HepG2 (cell line): ENCODE data around the gene STN1. TPM values are rescaled to one million over a fixed set of nuclear protein-coding genes. Genes with fewer than 3 reads are reported as not detected.

Experiments used
- ATRX ChIP-seq: sonication (generic); formaldehyde crosslinking; IDR thresholded peaks from 2 replicates; pipeline ENCODE4 v1.4.0; 2020; ENCODE audit warnings: missing genetic modification reagents, borderline replicate concordance
- BCL3 ChIP-seq: sonication (generic); formaldehyde crosslinking; IDR thresholded peaks from 2 replicates; pipeline ENCODE4 v1.5.1; 2020; ENCODE audit warnings: mild to moderate bottlenecking, missing genetic modification reagents, moderate library complexity
- GLMP ChIP-seq: sonication (generic); formaldehyde crosslinking; IDR thresholded peaks from 2 replicates; pipeline ENCODE4 v1.9.0; 2021; ENCODE audit warnings: missing genetic modification reagents, mild to moderate bottlenecking, borderline replicate concordance
- NBN ChIP-seq: fragments of 450-650 bp; conservative IDR thresholded peaks from 2 replicates; pipeline ENCODE4 v1.6.1; 2017
- PHF21A ChIP-seq: sonication (generic); formaldehyde crosslinking; IDR thresholded peaks from 2 replicates; pipeline ENCODE4 v1.5.0; 2020; ENCODE audit warnings: mild to moderate bottlenecking, missing genetic modification reagents
- PHF5A ChIP-seq: IDR thresholded peaks from one replicate; pipeline ENCODE4 v1.6.1; 2018; ENCODE audit warnings: low read depth, missing genetic modification reagents; ENCODE audit not compliant: unreplicated experiment
- REL ChIP-seq: sonication (generic); formaldehyde crosslinking; conservative IDR thresholded peaks from 2 replicates; pipeline ENCODE4 v1.8.0; 2022; ENCODE audit warnings: mild to moderate bottlenecking, missing genetic modification reagents, moderate library complexity
- RNF2 ChIP-seq: fragments of 450-650 bp; conservative IDR thresholded peaks from 2 replicates; pipeline ENCODE4 v1.6.1; 2016; ENCODE audit warnings: low read depth
- SALL2 ChIP-seq: sonication (generic); formaldehyde crosslinking; IDR thresholded peaks from 2 replicates; pipeline ENCODE4 v1.8.1; 2023; ENCODE audit warnings: mild to moderate bottlenecking, missing genetic modification reagents, inconsistent platforms
- SMAD3 ChIP-seq: sonication (generic); formaldehyde crosslinking; IDR thresholded peaks from 2 replicates; pipeline ENCODE4 v1.4.0; 2020; ENCODE audit warnings: missing genetic modification reagents
- SP2 ChIP-seq: sonication (generic); formaldehyde crosslinking; IDR thresholded peaks from 2 replicates; pipeline ENCODE4 v1.5.1; 2020; ENCODE audit warnings: mild to moderate bottlenecking, missing genetic modification reagents
- ZFP91 ChIP-seq: sonication (generic); formaldehyde crosslinking; IDR thresholded peaks from 2 replicates; pipeline ENCODE4 v1.9.0; 2022; ENCODE audit warnings: missing genetic modification reagents, mild to moderate bottlenecking, borderline replicate concordance
- ZNF235 ChIP-seq: sonication (generic); formaldehyde crosslinking; IDR thresholded peaks from 2 replicates; pipeline ENCODE4 v1.8.1; 2023; ENCODE audit warnings: mild to moderate bottlenecking, missing genetic modification reagents, borderline replicate concordance
- ZNF570 ChIP-seq: sonication (generic); formaldehyde crosslinking; IDR thresholded peaks from 2 replicates; pipeline ENCODE4 v1.4.0; 2020; ENCODE audit warnings: mild to moderate bottlenecking, missing genetic modification reagents, borderline replicate concordance
- ZNF713 ChIP-seq: sonication (generic); formaldehyde crosslinking; IDR thresholded peaks from 2 replicates; pipeline ENCODE4 v1.4.0; 2020; ENCODE audit warnings: mild to moderate bottlenecking, missing genetic modification reagents
- polyA plus RNA-seq, 8 experiments: library from polyadenylated mRNA; depleted of rRNA in 3 of 8; stranded (reverse) in 7 of 8; unstranded in 1 of 8; fragments of >200 nt; fragmentation: Illumina TruSeq in 4 of 8; extraction: Trizol in 4 of 8; gene quantifications; 2 replicates each; pipeline versions ENCODE4 v1.2.1 to v1.2.3, GENCODE V29; 2011 to 2016; ENCODE audit warnings: low read depth in 4 of 8, missing spikeins in 1 of 8, mixed read lengths in 1 of 8; ENCODE audit not compliant: insufficient read depth in 1 of 8
- total RNA-seq, 5 experiments: library from RNA; depleted of rRNA; stranded (reverse); fragments of >200 nt; fragmentation: Illumina TruSeq; extraction: Trizol; gene quantifications; 2 replicates each; pipeline ENCODE4 v1.2.3, GENCODE V29; 2016; ENCODE audit warnings: low read depth in 1 of 5
- TF ChIP-seq, protein P1 (sequence below): sonication (generic); formaldehyde crosslinking; IDR thresholded peaks from 2 replicates; pipeline ENCODE4 v1.5.1; 2020; ENCODE audit warnings: mild to moderate bottlenecking, missing genetic modification reagents, borderline replicate concordance
- TF ChIP-seq, protein P2 (sequence below): sonication (generic); IDR thresholded peaks from 2 replicates; pipeline ENCODE4 v1.6.1; 2016; ENCODE audit warnings: low read depth, borderline replicate concordance
- TF ChIP-seq, protein P3 (sequence below): sonication (generic); formaldehyde crosslinking; IDR thresholded peaks from 2 replicates; pipeline ENCODE4 v1.4.0; 2020; ENCODE audit warnings: mild to moderate bottlenecking, missing genetic modification reagents

STN1 gene
- total and polyA plus RNA-seq, 2 of the 13 experiments (the other 11 are each of a cell fraction or from before 2014, with no cell fraction given), result 17.6 to 22.7 TPM

- TF ChIP-seq, protein P1, sequence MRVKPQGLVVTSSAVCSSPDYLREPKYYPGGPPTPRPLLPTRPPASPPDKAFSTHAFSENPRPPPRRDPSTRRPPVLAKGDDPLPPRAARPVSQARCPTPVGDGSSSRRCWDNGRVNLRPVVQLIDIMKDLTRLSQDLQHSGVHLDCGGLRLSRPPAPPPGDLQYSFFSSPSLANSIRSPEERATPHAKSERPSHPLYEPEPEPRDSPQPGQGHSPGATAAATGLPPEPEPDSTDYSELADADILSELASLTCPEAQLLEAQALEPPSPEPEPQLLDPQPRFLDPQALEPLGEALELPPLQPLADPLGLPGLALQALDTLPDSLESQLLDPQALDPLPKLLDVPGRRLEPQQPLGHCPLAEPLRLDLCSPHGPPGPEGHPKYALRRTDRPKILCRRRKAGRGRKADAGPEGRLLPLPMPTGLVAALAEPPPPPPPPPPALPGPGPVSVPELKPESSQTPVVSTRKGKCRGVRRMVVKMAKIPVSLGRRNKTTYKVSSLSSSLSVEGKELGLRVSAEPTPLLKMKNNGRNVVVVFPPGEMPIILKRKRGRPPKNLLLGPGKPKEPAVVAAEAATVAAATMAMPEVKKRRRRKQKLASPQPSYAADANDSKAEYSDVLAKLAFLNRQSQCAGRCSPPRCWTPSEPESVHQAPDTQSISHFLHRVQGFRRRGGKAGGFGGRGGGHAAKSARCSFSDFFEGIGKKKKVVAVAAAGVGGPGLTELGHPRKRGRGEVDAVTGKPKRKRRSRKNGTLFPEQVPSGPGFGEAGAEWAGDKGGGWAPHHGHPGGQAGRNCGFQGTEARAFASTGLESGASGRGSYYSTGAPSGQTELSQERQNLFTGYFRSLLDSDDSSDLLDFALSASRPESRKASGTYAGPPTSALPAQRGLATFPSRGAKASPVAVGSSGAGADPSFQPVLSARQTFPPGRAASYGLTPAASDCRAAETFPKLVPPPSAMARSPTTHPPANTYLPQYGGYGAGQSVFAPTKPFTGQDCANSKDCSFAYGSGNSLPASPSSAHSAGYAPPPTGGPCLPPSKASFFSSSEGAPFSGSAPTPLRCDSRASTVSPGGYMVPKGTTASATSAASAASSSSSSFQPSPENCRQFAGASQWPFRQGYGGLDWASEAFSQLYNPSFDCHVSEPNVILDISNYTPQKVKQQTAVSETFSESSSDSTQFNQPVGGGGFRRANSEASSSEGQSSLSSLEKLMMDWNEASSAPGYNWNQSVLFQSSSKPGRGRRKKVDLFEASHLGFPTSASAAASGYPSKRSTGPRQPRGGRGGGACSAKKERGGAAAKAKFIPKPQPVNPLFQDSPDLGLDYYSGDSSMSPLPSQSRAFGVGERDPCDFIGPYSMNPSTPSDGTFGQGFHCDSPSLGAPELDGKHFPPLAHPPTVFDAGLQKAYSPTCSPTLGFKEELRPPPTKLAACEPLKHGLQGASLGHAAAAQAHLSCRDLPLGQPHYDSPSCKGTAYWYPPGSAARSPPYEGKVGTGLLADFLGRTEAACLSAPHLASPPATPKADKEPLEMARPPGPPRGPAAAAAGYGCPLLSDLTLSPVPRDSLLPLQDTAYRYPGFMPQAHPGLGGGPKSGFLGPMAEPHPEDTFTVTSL, result no peak
- TF ChIP-seq SMAD3 (CRISPR knock-in tag) (no peak), REL (CRISPR knock-in tag) (no peak), BCL3 (CRISPR knock-in tag) (peak; percentile 39; the same call in 1 of the 2 replicates), PHF5A (no peak), RNF2 (no peak), ATRX (CRISPR knock-in tag) (no peak), ZFP91 (CRISPR knock-in tag) (no peak), NBN (no peak), SALL2 (no peak), SP2 (CRISPR knock-in tag) (no peak), GLMP (no peak), PHF21A (no peak), ZNF713 (no peak), ZNF235 (CRISPR knock-in tag) (no peak), ZNF570 (CRISPR knock-in tag) (no peak)
- TF ChIP-seq, protein P2, sequence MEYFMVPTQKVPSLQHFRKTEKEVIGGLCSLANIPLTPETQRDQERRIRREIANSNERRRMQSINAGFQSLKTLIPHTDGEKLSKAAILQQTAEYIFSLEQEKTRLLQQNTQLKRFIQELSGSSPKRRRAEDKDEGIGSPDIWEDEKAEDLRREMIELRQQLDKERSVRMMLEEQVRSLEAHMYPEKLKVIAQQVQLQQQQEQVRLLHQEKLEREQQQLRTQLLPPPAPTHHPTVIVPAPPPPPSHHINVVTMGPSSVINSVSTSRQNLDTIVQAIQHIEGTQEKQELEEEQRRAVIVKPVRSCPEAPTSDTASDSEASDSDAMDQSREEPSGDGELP, result peak; percentile 7; the same call in 1 of the 2 replicates
- TF ChIP-seq, protein P3, sequence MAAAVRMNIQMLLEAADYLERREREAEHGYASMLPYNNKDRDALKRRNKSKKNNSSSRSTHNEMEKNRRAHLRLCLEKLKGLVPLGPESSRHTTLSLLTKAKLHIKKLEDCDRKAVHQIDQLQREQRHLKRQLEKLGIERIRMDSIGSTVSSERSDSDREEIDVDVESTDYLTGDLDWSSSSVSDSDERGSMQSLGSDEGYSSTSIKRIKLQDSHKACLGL (CRISPR knock-in tag), result peak; percentile 85; the same call in 1 of the 2 replicates
Observed at GRCh38 chr10:103917302-103918052, 507 bp downstream of the STN1 start (continued).
